Stimulated activated CD8-positive, alpha-beta memory T cell treated with anti-CD3 and anti-CD28 coated beads, Interleukin-4, amount 100 ng/mL, for 1 hour (primary cell): Measurements from ENCODE around the gene PRIMA1.

ENCODE experiments used
- DNase-seq, 2 donors: peaks; one replicate each; pipeline ENCODE4 v3.0.0-alpha.2; 2020; ENCODE audit warnings: low read depth in 2 of 2, low spot score in 1 of 2

The PRIMA1 gene

GRCh38 chr14:93759719-93760307 lies 28.5 kb downstream of the PRIMA1 start:
- DNase-seq: no peak

- DNase-seq: no peak
Observed at GRCh38 chr14:93757206-93757605, 31.1 kb downstream of the PRIMA1 start.

- no peak for DNase-seq
Observed at GRCh38 chr14:93753647-93754046, 34.6 kb downstream of the PRIMA1 start.

- DNase-seq: no peak
Observed at GRCh38 chr14:93752980-93753561, 35.2 kb downstream of the PRIMA1 start.

- DNase-seq: no peak
Observed at GRCh38 chr14:93751946-93752655, 36.2 kb downstream of the PRIMA1 start.

- DNase-seq: no peak
Observed at GRCh38 chr14:93749076-93749420, 39.2 kb downstream of the PRIMA1 start.

- DNase-seq: no peak
Observed at GRCh38 chr14:93748208-93749075, 39.8 kb downstream of the PRIMA1 start.

- no peak for DNase-seq
Observed at GRCh38 chr14:93747560-93747959, 40.7 kb downstream of the PRIMA1 start.

GRCh38 chr14:93747102-93747501 lies 41.2 kb downstream of the PRIMA1 start:
- DNase-seq: no peak

- DNase-seq: no peak
Observed at GRCh38 chr14:93745603-93746273, 42.5 kb downstream of the PRIMA1 start.

GRCh38 chr14:93744876-93745275 lies 43.4 kb downstream of the PRIMA1 start:
- no peak for DNase-seq

- no peak for DNase-seq
Observed at GRCh38 chr14:93744176-93744575, 44.1 kb downstream of the PRIMA1 start.

- no peak for DNase-seq
Observed at GRCh38 chr14:93743270-93744060, 44.8 kb downstream of the PRIMA1 start.

GRCh38 chr14:93742761-93743160 lies 45.5 kb downstream of the PRIMA1 start:
- DNase-seq: no peak

GRCh38 chr14:93741556-93742230 lies 46.6 kb downstream of the PRIMA1 start:
- no peak for DNase-seq

GRCh38 chr14:93737634-93738033 lies 50.7 kb downstream of the PRIMA1 start:
- no peak for DNase-seq

- no peak for DNase-seq
Observed at GRCh38 chr14:93736378-93737014, 51.8 kb downstream of the PRIMA1 start.

- DNase-seq: no peak
Observed at GRCh38 chr14:93735206-93735605, 53.1 kb downstream of the PRIMA1 start.

- DNase-seq: no peak
Observed at GRCh38 chr14:93734086-93734822, 54.0 kb downstream of the PRIMA1 start.
